ENCODE results near the gene CCDC57.

GRCh38 chr17:82236142-82236971 lies 23.7 kb upstream of the CCDC57 start:
- TF ChIP-seq CTCF (IDR thresholded peaks at IDR 0.05; ENCODE audit: low read depth, low read length, poor library complexity, severe bottlenecking), result peak; percentile 96
- TF ChIP-seq EZH2phosphoT487 (IDR thresholded peaks at IDR 0.05; ENCODE audit: borderline replicate concordance, low read length), result no peak
